ENCODE measurements around the gene CTDNEP1.
A peak's percentile ranks its signal among the peaks of the same experiment; 100 is the strongest.

CTDNEP1 gene

DNA sequence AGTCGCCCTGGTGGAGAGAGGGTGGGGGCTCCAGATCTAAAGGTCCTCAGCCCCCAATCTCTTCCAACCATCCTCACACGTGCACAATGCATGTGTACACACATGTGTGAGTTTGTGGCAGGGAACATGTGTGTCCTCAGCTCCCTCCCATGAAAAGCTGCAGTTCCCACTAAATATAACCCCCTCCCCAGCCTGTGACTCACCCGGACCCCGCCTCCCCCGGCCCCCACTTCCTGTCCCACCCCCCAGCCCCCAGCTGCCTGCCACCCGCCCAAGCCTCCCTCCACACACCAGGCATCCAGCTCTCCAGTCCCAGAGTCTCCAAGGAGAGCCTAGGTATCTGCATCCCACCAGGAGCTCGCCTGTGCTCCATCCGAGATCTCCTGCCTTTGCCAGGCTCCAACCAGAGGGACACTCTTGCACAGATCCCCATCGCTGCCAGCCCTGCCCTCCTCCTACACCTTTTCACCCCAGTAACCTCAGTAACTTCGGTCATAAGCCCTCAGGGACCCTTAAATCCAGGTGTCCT is 35.8 kb downstream of the CTDNEP1 start:
- peaks cover 2% of the 10 kb centered on the region; the same call in 1 of the 2 replicates for H3K36me3 ChIP-seq (ENCODE audit: insufficient read depth, low read length)
- H4K20me1 ChIP-seq (ENCODE audit: insufficient read depth, low read length), result peaks cover 2% of the 10 kb centered on the region; the same call in 1 of the 2 replicates
- H3K79me2 ChIP-seq (ENCODE audit: insufficient read depth, low read length), result peaks cover 33% of the 10 kb centered on the region
- peak overlapping the region; percentile 71 for H3K4me2 ChIP-seq (ENCODE audit: insufficient read depth, low read length)
- no peaks in the 10 kb centered on the region for H3K9me3 ChIP-seq (ENCODE audit: insufficient read depth, low read length, severe bottlenecking)
- no peak overlapping the region for H2AFZ ChIP-seq (ENCODE audit: low read depth, low read length)
- H3K27ac ChIP-seq (ENCODE audit: low read length), result peak overlapping the region; percentile 68
- H3K9ac ChIP-seq (ENCODE audit: low read depth, low read length), result peak overlapping the region; percentile 57
- DNase-seq, result peak; percentile 54
- H3K4me3 ChIP-seq (ENCODE audit: low read depth in 1 of 2, low read length in 2 of 2), result peak overlapping the region in 1 of 2 experiments; percentile 56; a peak in 1 of 4 replicates
- no peaks in the 10 kb centered on the region for H3K27me3 ChIP-seq (ENCODE audit: insufficient read depth, low read length, poor library complexity)
- ATAC-seq (ENCODE audit: insufficient read depth, low read depth), result no peak
- TF ChIP-seq CTCF (IDR thresholded peaks at IDR 0.05; ENCODE audit: borderline replicate concordance, extremely low read depth, low read length, poor library complexity, severe bottlenecking) (no peak), EZH2 (IDR thresholded peaks at IDR 0.05; ENCODE audit: borderline replicate concordance, low read depth, low read length, severe bottlenecking) (no peak)
- peaks cover 67% of the 10 kb centered on the region for H3K4me1 ChIP-seq (ENCODE audit: insufficient read depth, low read length)

DNA sequence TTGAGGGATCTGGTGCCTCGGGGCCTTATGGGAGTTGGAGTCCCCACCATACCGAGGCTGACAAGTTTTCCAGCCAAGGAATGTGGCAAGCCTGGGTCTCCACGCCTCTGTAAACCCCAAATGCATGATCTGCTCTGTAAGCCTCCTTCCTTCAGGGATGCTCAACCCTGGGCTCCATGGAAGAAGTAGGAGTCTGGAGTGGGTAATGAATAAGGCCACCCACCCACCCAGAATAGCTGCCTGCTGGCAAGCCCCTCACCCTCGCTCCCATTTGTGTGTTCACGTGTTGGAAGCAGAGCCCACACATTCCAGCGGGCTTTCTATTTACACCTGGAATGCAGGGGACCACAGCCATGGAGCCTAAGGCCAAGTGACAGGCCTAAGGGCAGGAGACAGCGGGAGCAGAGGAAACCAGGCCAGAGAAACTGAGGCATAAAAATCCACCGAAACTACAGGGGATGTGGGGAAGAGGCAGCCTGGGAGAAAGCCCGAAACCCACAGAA is 36.3 kb downstream of the CTDNEP1 start:
- TF ChIP-seq CTCF (IDR thresholded peaks at IDR 0.05; ENCODE audit: borderline replicate concordance, extremely low read depth, low read length, poor library complexity, severe bottlenecking) (no peak), EZH2 (IDR thresholded peaks at IDR 0.05; ENCODE audit: borderline replicate concordance, low read depth, low read length, severe bottlenecking) (no peak)
- peak overlapping the region; percentile 68 for H3K27ac ChIP-seq (ENCODE audit: low read length)
- H2AFZ ChIP-seq (ENCODE audit: low read depth, low read length), result no peak overlapping the region
- H3K4me1 ChIP-seq (ENCODE audit: insufficient read depth, low read length), result peaks cover 62% of the 10 kb centered on the region
- peak overlapping the region; percentile 33 for H3K9ac ChIP-seq (ENCODE audit: low read depth, low read length)
- H3K4me2 ChIP-seq (ENCODE audit: insufficient read depth, low read length), result peak overlapping the region; percentile 71
- H3K27me3 ChIP-seq (ENCODE audit: insufficient read depth, low read length, poor library complexity), result no peaks in the 10 kb centered on the region
- DNase-seq, result no peak
- no peaks in the 10 kb centered on the region for H4K20me1 ChIP-seq (ENCODE audit: insufficient read depth, low read length)
- H3K4me3 ChIP-seq (ENCODE audit: low read depth in 1 of 2, low read length in 2 of 2), result peak overlapping the region in 1 of 2 experiments; percentile 56; a peak in 2 of 4 replicates
- no peaks in the 10 kb centered on the region for H3K36me3 ChIP-seq (ENCODE audit: insufficient read depth, low read length)
- no peaks in the 10 kb centered on the region for H3K9me3 ChIP-seq (ENCODE audit: insufficient read depth, low read length, severe bottlenecking)
- peaks cover 28% of the 10 kb centered on the region for H3K79me2 ChIP-seq (ENCODE audit: insufficient read depth, low read length)
- ATAC-seq (ENCODE audit: insufficient read depth, low read depth), result no peak

GRCh38 chr17:7214300-7215135 is 37.0 kb downstream of the CTDNEP1 start:
- peaks cover 60% of the 10 kb centered on the region for H3K4me1 ChIP-seq (ENCODE audit: insufficient read depth, low read length)
- H4K20me1 ChIP-seq (ENCODE audit: insufficient read depth, low read length), result no peaks in the 10 kb centered on the region
- peaks cover 21% of the 10 kb centered on the region for H3K79me2 ChIP-seq (ENCODE audit: insufficient read depth, low read length)
- peak overlapping the region in 1 of 2 experiments; percentile 56; a peak in 3 of 4 replicates for H3K4me3 ChIP-seq (ENCODE audit: low read depth in 1 of 2, low read length in 2 of 2)
- peak; percentile 100 for DNase-seq
- no peaks in the 10 kb centered on the region for H3K36me3 ChIP-seq (ENCODE audit: insufficient read depth, low read length)
- peak; percentile 81 for ATAC-seq (ENCODE audit: insufficient read depth, low read depth)
- TF ChIP-seq EZH2 (IDR thresholded peaks at IDR 0.05; ENCODE audit: borderline replicate concordance, low read depth, low read length, severe bottlenecking) (no peak), CTCF (IDR thresholded peaks at IDR 0.05; ENCODE audit: borderline replicate concordance, extremely low read depth, low read length, poor library complexity, severe bottlenecking) (peak; percentile 76)
- H3K9me3 ChIP-seq (ENCODE audit: insufficient read depth, low read length, severe bottlenecking), result no peaks in the 10 kb centered on the region
- H3K9ac ChIP-seq (ENCODE audit: low read depth, low read length), result peak overlapping the region; percentile 45
- H3K27ac ChIP-seq (ENCODE audit: low read length), result peak overlapping the region; percentile 72
- peak overlapping the region; percentile 57 for H2AFZ ChIP-seq (ENCODE audit: low read depth, low read length)
- H3K4me2 ChIP-seq (ENCODE audit: insufficient read depth, low read length), result peak overlapping the region; percentile 71
- H3K27me3 ChIP-seq (ENCODE audit: insufficient read depth, low read length, poor library complexity), result no peaks in the 10 kb centered on the region

Measured in DND-41 (cell line).